H1 (cell line): ENCODE measurements around the gene MMP15. TPM values are rescaled to one million over a fixed set of nuclear protein-coding genes. Genes with fewer than 3 reads are reported as not detected.

Experiments
- CTCF ChIA-PET: fragments of 300-600 bp; sonication (Branson Sonifier 250); formaldehyde crosslinking; loops from one replicate; lab custom pipeline; 2021; ENCODE audit not compliant: partially characterized antibody; lab: Charles Lee
- POLR2A ChIA-PET: fragments of 300-600 bp; sonication (Branson Sonifier 250); formaldehyde crosslinking; loops from one replicate; lab custom pipeline; 2021; ENCODE audit warnings: inconsistent platforms; ENCODE audit not compliant: partially characterized antibody; lab: Charles Lee
- DNase-seq, 2 experiments: peaks; one replicate each; pipeline versions ENCODE4 v3.0.0 to v3.0.0-alpha.2; 2010 to 2022; ENCODE audit warnings: low spot score in 2 of 2, low read depth in 1 of 2, mixed read lengths in 1 of 2
- FAIRE-seq: peaks from 2 replicates; lab custom pipeline; 2011; peaks lifted over from hg19 to GRCh38; lab: Jason Lieb, UNC
- H2AFZ ChIP-seq: 2 replicates; pipeline ENCODE4 v1.8.1; 2012; ENCODE audit warnings: low read length, inconsistent platforms
- H2AK5ac ChIP-seq: 2 replicates; pipeline ENCODE4 v1.6.1; 2013; ENCODE audit warnings: low read depth, low read length
- H2BK120ac ChIP-seq: replicated peaks from 2 replicates; pipeline ENCODE3; 2013; ENCODE audit warnings: low read depth, low read length, inconsistent platforms
- H2BK12ac ChIP-seq: 2 replicates; pipeline ENCODE4 v1.6.1; 2013; ENCODE audit warnings: low read depth, low read length
- H2BK15ac ChIP-seq: 2 replicates; pipeline ENCODE4 v1.6.1; 2013; ENCODE audit warnings: low read length
- H2BK20ac ChIP-seq: 2 replicates; pipeline ENCODE4 v1.6.1; 2013; ENCODE audit warnings: low read length
- H2BK5ac ChIP-seq: 2 replicates; pipeline ENCODE4 v1.6.1; 2013; ENCODE audit warnings: low read depth, low read length
- H3K14ac ChIP-seq: 2 replicates; pipeline ENCODE4 v1.6.1; 2013; ENCODE audit warnings: inconsistent platforms; ENCODE audit not compliant: insufficient read length
- H3K18ac ChIP-seq: 2 replicates; pipeline ENCODE4 v1.6.1; 2013; ENCODE audit warnings: low read length; ENCODE audit errors: extremely low read depth
- H3K23ac ChIP-seq: 2 replicates; pipeline ENCODE4 v1.6.1; 2013; ENCODE audit warnings: inconsistent platforms; ENCODE audit not compliant: insufficient read length
- H3K23me2 ChIP-seq: 2 replicates; pipeline ENCODE4 v1.6.1; 2013; ENCODE audit warnings: low read depth, low read length
- H3K27ac ChIP-seq: 2 replicates; pipeline ENCODE4 v1.6.1; 2011; ENCODE audit warnings: low read depth, low read length, inconsistent platforms
- H3K27me3 ChIP-seq, 4 experiments: replicated peaks in 1 of 4; 1 replicate in 1 of 4; 2 replicates in 3 of 4; pipeline versions ENCODE4 v1.6.1 to v1.8.1; 2011 to 2013; ENCODE audit warnings: low read length in 3 of 4, mild to moderate bottlenecking in 3 of 4, inconsistent platforms in 2 of 4, mixed read lengths in 2 of 4, moderate library complexity in 1 of 4; ENCODE audit not compliant: control insufficient read depth in 3 of 4, insufficient read depth in 3 of 4; ENCODE audit errors: extremely low read depth in 1 of 4
- H3K36me3 ChIP-seq, 4 experiments: 2 replicates each; pipeline versions ENCODE4 v1.6.1 to v1.8.1; 2011 to 2013; ENCODE audit warnings: mild to moderate bottlenecking in 4 of 4, low read length in 3 of 4, moderate library complexity in 2 of 4, control low read depth in 1 of 4, inconsistent platforms in 1 of 4; ENCODE audit not compliant: insufficient read depth in 4 of 4, control insufficient read depth in 2 of 4
- H3K4ac ChIP-seq: replicated peaks from 2 replicates; pipeline ENCODE3; 2013; ENCODE audit warnings: low read length, low read depth, mixed read lengths, inconsistent platforms; ENCODE audit not compliant: insufficient read length
- H3K4me1 ChIP-seq, 4 experiments: replicated peaks in 1 of 4; 1 replicate in 1 of 4; 2 replicates in 3 of 4; pipeline versions ENCODE4 v1.6.1 to v1.8.1; 2011 to 2013; ENCODE audit warnings: low read length in 3 of 4, inconsistent platforms in 2 of 4, mixed read lengths in 1 of 4; ENCODE audit not compliant: insufficient read depth in 4 of 4, control insufficient read depth in 3 of 4
- H3K4me2 ChIP-seq, 2 experiments: 2 replicates each; pipeline versions ENCODE4 v1.6.1 to v1.8.1; 2011 to 2013; ENCODE audit warnings: low read depth in 2 of 2, low read length in 2 of 2, control low read depth in 1 of 2, inconsistent platforms in 1 of 2, mild to moderate bottlenecking in 1 of 2; ENCODE audit not compliant: insufficient read depth in 1 of 2
- H3K4me3 ChIP-seq, 4 experiments: fragments of 200-600, 300-600 bp in 1 of 4; sonication (generic), shearing (Covaris generic), sonication (Bioruptor Twin) in 1 of 4; 2 replicates each; pipeline versions ENCODE4 v1.5.1 to v1.8.1; 2011 to 2016; ENCODE audit warnings: low read length in 4 of 4, low read depth in 3 of 4, control low read depth in 2 of 4, inconsistent platforms in 2 of 4, mild to moderate bottlenecking in 2 of 4, mixed read lengths in 1 of 4, moderate library complexity in 1 of 4; ENCODE audit not compliant: insufficient read depth in 2 of 4; ENCODE audit errors: extremely low read depth in 1 of 4
- H3K56ac ChIP-seq: replicated peaks from 2 replicates; pipeline ENCODE3; 2013; ENCODE audit warnings: low read depth, mild to moderate bottlenecking, mixed read lengths, low read length, inconsistent platforms; ENCODE audit not compliant: insufficient read length
- H3K79me1 ChIP-seq: 2 replicates; pipeline ENCODE4 v1.6.1; 2013; ENCODE audit warnings: low read depth, low read length, control low read depth
- H3K79me2 ChIP-seq, 2 experiments: 2 replicates each; pipeline versions ENCODE4 v1.6.1 to v1.8.1; 2012 to 2013; ENCODE audit warnings: low read length in 2 of 2, mild to moderate bottlenecking in 2 of 2, inconsistent platforms in 1 of 2; ENCODE audit not compliant: insufficient read depth in 2 of 2, control insufficient read depth in 1 of 2
- H3K9ac ChIP-seq, 4 experiments: replicated peaks in 1 of 4; 1 replicate in 1 of 4; 2 replicates in 3 of 4; pipeline versions ENCODE4 v1.6.1 to v1.8.1; 2011 to 2013; ENCODE audit warnings: low read depth in 3 of 4, low read length in 3 of 4, control low read depth in 2 of 4, mild to moderate bottlenecking in 2 of 4, moderate library complexity in 2 of 4, inconsistent platforms in 1 of 4; ENCODE audit errors: extremely low read depth in 1 of 4
- H3K9me3 ChIP-seq, 2 experiments: 2 replicates each; pipeline versions ENCODE4 v1.6.1 to v1.8.1; 2012 to 2013; ENCODE audit warnings: mild to moderate bottlenecking in 2 of 2, moderate library complexity in 2 of 2, control low read depth in 1 of 2, inconsistent platforms in 1 of 2, low read depth in 1 of 2, low read length in 1 of 2, mixed read lengths in 1 of 2; ENCODE audit not compliant: insufficient read depth in 2 of 2
- H4K20me1 ChIP-seq, 2 experiments: replicated peaks in 1 of 2; 2 replicates each; pipeline versions ENCODE3 to v1.8.1; 2011 to 2013; ENCODE audit warnings: inconsistent platforms in 2 of 2, low read length in 2 of 2, mild to moderate bottlenecking in 1 of 2; ENCODE audit not compliant: insufficient read depth in 2 of 2, control insufficient read depth in 1 of 2
- H4K5ac ChIP-seq: 2 replicates; pipeline ENCODE4 v1.6.1; 2013; ENCODE audit warnings: low read length, low read depth, mixed read lengths, inconsistent platforms; ENCODE audit not compliant: insufficient read length
- H4K8ac ChIP-seq: 2 replicates; pipeline ENCODE4 v1.8.0; 2013; ENCODE audit warnings: mild to moderate bottlenecking, moderate library complexity, low read length, inconsistent platforms; ENCODE audit not compliant: insufficient read depth; ENCODE audit errors: extremely low read depth
- H4K91ac ChIP-seq: replicated peaks from 2 replicates; pipeline ENCODE3; 2013; ENCODE audit warnings: low read length, mixed read lengths, inconsistent platforms; ENCODE audit not compliant: insufficient read length
- HDAC6 ChIP-seq: IDR thresholded peaks from one replicate; pipeline ENCODE4 v1.7.1; 2012; ENCODE audit warnings: low read depth, mild to moderate bottlenecking, inconsistent platforms, low read length, moderate library complexity
- POU5F1 ChIP-seq: IDR thresholded peaks from 2 replicates; pipeline ENCODE4 v1.6.1; 2011; ENCODE audit warnings: low read depth, mild to moderate bottlenecking, low read length, moderate library complexity
- WGBS, 2 experiments: shearing (Covaris generic) in 1 of 2; methylation state at CpG; one replicate each; pipeline versions ENCODE4 v1.1.6 to v1.1.7; 2013 to 2015; ENCODE audit warnings: low lambda C conversion rate in 2 of 2, mixed read lengths in 2 of 2, inconsistent platforms in 1 of 2, low coverage in 1 of 2, missing lambda C conversion rate in 1 of 2; ENCODE audit not compliant: insufficient replicate concordance in 2 of 2, insufficient coverage in 1 of 2, insufficient read length in 1 of 2; ENCODE audit errors: extremely low coverage in 1 of 2, missing lambda C conversion rate in 1 of 2; 5-methylcytosine and 5-hydroxymethylcytosine counted together
- polyA plus RNA-seq, 7 experiments: library from polyadenylated mRNA; depleted of rRNA in 3 of 7; stranded (reverse) in 5 of 7; unstranded in 2 of 7; fragments of >200 nt in 5 of 7; fragments of 200-250 nt in 2 of 7; gene quantifications; 1 replicate in 5 of 7; 2 replicates in 1 of 7; 4 replicates in 1 of 7; pipeline versions ENCODE4 v1.2.1 to v1.2.3, GENCODE V29; 2011 to 2013; ENCODE audit warnings: missing spikeins in 2 of 7, mixed read lengths in 2 of 7
- total RNA-seq: library from RNA; stranded (reverse); fragmentation: NEBNext Ultra II Directional; extraction: Animal tissue kit (Norgen Biotek cat#: 25700); gene quantifications from 2 replicates; pipeline ENCODE4 v1.2.1, GENCODE V29; 2021

MMP15 gene
- total and polyA plus RNA-seq, 2 of the 8 experiments (the other 6 are each of a cell fraction or from before 2014, with no cell fraction given), result 38.5 to 42.2 TPM

- TF ChIP-seq POU5F1 (no peak), HDAC6 (no peak)
- no peaks in the 10 kb centered on the region for H4K20me1 ChIP-seq
- 83% methylated on average over 16 of the region's 17 CpGs; no CpG with 5 or more reads in 1 of the 2 experiments for WGBS, 2 experiments
- no peak overlapping the region for H3K4ac ChIP-seq
- H4K5ac ChIP-seq, result no peak overlapping the region
- H3K9ac ChIP-seq, result no peak overlapping the region
- no peaks in the 10 kb centered on the region for H3K79me2 ChIP-seq
- H2AFZ ChIP-seq, result no peak overlapping the region
- H3K23ac ChIP-seq, result no peak overlapping the region
- no peaks in the 10 kb centered on the region for H3K23me2 ChIP-seq
- H3K14ac ChIP-seq, result no peak overlapping the region
- H2BK15ac ChIP-seq, result no peak overlapping the region
- H4K8ac ChIP-seq, result no peak overlapping the region; the same call in 1 of the 2 replicates
- FAIRE-seq (no peak), DNase-seq (peak in 1 of 2 experiments; percentile 43)
- CTCF ChIA-PET, result interaction anchor here (0.8 to 5.5 kb wide), 15 partner anchors 8 to 400 kb away, joined by 3 to 57 read pairs (median 4); no protein-coding TSS in a partner anchor
- H3K36me3 ChIP-seq, result peaks cover 0 to 4% (median 0%) of the 10 kb centered on the region in 4 experiments; a peak in 2 of 8 replicates
- H4K91ac ChIP-seq, result no peak overlapping the region
- H3K4me1 ChIP-seq, result peaks cover 0 to 15% (median 8%) of the 10 kb centered on the region in 4 experiments; a peak in 4 of 7 replicates
- no peaks in the 10 kb centered on the region for H3K79me1 ChIP-seq
- H3K4me3 ChIP-seq, result no peak overlapping the region
- no peak overlapping the region for H2BK120ac ChIP-seq
- POLR2A ChIA-PET, result interaction anchor here (0.6 to 1.8 kb wide), 9 partner anchors 12 to 108 kb away, joined by 3 to 5 read pairs (median 3); partner anchors contain the start of gene CFAP20
- no peak overlapping the region; the same call in 1 of the 2 replicates for H2AK5ac ChIP-seq
- H2BK20ac ChIP-seq, result no peak overlapping the region
- H2BK12ac ChIP-seq, result peak overlapping the region; percentile 72; the same call in 1 of the 2 replicates
- no peak overlapping the region for H2BK5ac ChIP-seq
- H3K27me3 ChIP-seq, result no peaks in the 10 kb centered on the region
- no peak overlapping the region for H3K56ac ChIP-seq
- H3K27ac ChIP-seq, result no peak overlapping the region
- H3K9me3 ChIP-seq, result no peaks in the 10 kb centered on the region
- H3K4me2 ChIP-seq, result no peak overlapping the region
- H3K18ac ChIP-seq, result no peak overlapping the region
Observed at GRCh38 chr16:58049232-58050185, 24.0 kb downstream of the MMP15 start.
